Measurements from ENCODE around the gene CLIC4.

GRCh38 chr1:24725209-24725651 is 20.0 kb upstream of the CLIC4 start:
- TF ChIP-seq POLR2A (IDR thresholded peaks at IDR 0.05) (no peak), CTCF (IDR thresholded peaks at IDR 0.05 in 8 of 11, conservative IDR thresholded peaks at IDR 0.05 in 3 of 11) (no peak), POLR2AphosphoS5 (IDR thresholded peaks at IDR 0.05) (peak in 1 of 3 donors; percentile 27)

Measured in spleen (tissue), 7 donors.